KMS-11 (cell line): ENCODE results near the gene PAEP.

ENCODE experiments used
- H2AFZ ChIP-seq: fragments of 200-600 bp; sonication (generic); 2 replicates; pipeline ENCODE4 v1.6.1; 2016; ENCODE audit warnings: antibody characterized with exemption, mixed run types, low read depth
- H3K27ac ChIP-seq: fragments of 200-600 bp; sonication (generic); 2 replicates; pipeline ENCODE4 v1.6.1; 2016; ENCODE audit warnings: mild to moderate bottlenecking, mixed run types
- H3K27me3 ChIP-seq: fragments of 200-600 bp; sonication (generic); 2 replicates; pipeline ENCODE4 v1.6.1; 2017; ENCODE audit warnings: mild to moderate bottlenecking, low read depth, mixed run types, moderate library complexity; ENCODE audit not compliant: insufficient read depth
- H3K36me3 ChIP-seq: fragments of 200-600 bp; sonication (generic); 2 replicates; pipeline ENCODE4 v1.6.1; 2017; ENCODE audit warnings: mild to moderate bottlenecking, mixed run types; ENCODE audit not compliant: insufficient read depth
- H3K4me1 ChIP-seq: fragments of 200-600 bp; sonication (generic); 2 replicates; pipeline ENCODE4 v1.6.1; 2016; ENCODE audit warnings: mild to moderate bottlenecking, low read depth, mixed run types; ENCODE audit not compliant: poor library complexity, severe bottlenecking
- H3K4me2 ChIP-seq: fragments of 200-600 bp; sonication (generic); 2 replicates; pipeline ENCODE4 v1.7.0; 2016; ENCODE audit warnings: mild to moderate bottlenecking, mixed run types
- H3K4me3 ChIP-seq: fragments of 200-600 bp; sonication (generic); IDR thresholded peaks from 2 replicates; pipeline ENCODE4 v1.6.1; 2017; ENCODE audit warnings: low read depth, low read length, mixed read lengths; ENCODE audit not compliant: insufficient read depth
- H3K79me2 ChIP-seq: fragments of 200-600 bp; sonication (generic); 2 replicates; pipeline ENCODE4 v1.6.1; 2016; ENCODE audit warnings: low read depth, mixed run types; ENCODE audit not compliant: insufficient read depth
- H3K9ac ChIP-seq: fragments of 200-600 bp; sonication (generic); 2 replicates; pipeline ENCODE4 v1.6.1; 2016; ENCODE audit warnings: mild to moderate bottlenecking, mixed run types
- H4K20me1 ChIP-seq: fragments of 200-600 bp; sonication (generic); 2 replicates; pipeline ENCODE4 v1.6.1; 2016; ENCODE audit warnings: mild to moderate bottlenecking, mixed run types; ENCODE audit not compliant: insufficient read depth
- CTCF ChIP-seq: fragments of 200-600 bp; sonication (generic); conservative IDR thresholded peaks from 2 replicates; pipeline ENCODE4 v1.6.1; 2017; ENCODE audit warnings: low read depth, mild to moderate bottlenecking, antibody characterized with exemption, low read length, moderate library complexity, mixed read lengths

The PAEP gene

GRCh38 chr9:135551456-135551855, 10.1 kb upstream of the PAEP start:
- H3K27ac ChIP-seq = no peak overlapping the region
- H3K79me2 ChIP-seq = no peaks in the 10 kb centered on the region
- H3K27me3 ChIP-seq = peaks cover 35% of the 10 kb centered on the region; the same call in 1 of the 2 replicates
- no peak overlapping the region for H3K9ac ChIP-seq
- no peaks in the 10 kb centered on the region for H3K4me1 ChIP-seq
- no peak for TF ChIP-seq CTCF
- H3K4me2 ChIP-seq = no peak overlapping the region
- no peak overlapping the region for H2AFZ ChIP-seq
- no peaks in the 10 kb centered on the region for H3K36me3 ChIP-seq
- H4K20me1 ChIP-seq = no peaks in the 10 kb centered on the region
- no peak overlapping the region for H3K4me3 ChIP-seq

DNA sequence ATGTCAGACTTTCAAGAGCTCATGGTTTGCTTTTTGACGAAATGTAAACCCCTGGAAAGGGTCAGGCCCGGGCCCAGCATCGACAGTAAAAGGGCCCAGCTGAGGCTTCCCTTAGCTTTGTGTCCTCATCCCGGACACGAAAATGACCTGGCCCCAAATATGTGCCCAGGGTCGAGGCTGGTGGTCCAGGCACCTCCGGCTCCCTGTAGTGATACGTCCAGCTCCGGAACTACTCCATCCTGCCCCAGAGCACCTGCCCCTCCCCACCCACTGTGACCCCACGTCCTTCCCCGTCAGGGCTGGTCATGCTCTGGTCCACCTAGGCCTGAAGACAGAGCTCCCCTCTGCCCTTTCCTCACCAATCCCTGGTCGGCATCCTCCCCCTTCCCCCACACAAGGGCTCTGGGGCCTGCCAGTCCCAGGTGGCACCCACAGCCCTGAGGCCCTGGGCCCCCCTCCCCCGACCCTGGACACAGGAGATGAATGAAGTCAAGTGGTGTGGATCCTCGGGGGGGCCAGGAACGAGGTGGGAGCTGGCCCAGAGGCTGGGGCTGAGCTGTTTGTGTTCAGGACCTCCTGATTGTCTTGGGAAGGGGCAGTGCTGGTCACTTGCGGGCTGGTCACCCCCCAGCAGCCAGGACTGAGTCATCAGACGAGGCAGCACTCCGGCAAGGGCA, 9.4 kb upstream of the PAEP start:
- Histone ChIP-seq H3K27me3 (peaks cover 42% of the 10 kb centered on the region; the same call in 1 of the 2 replicates), H3K4me2 (no peak overlapping the region), H3K79me2 (no peaks in the 10 kb centered on the region), H3K27ac (no peak overlapping the region), H3K4me1 (no peaks in the 10 kb centered on the region), H3K4me3 (no peak overlapping the region), H2AFZ (no peak overlapping the region), H3K9ac (no peak overlapping the region), H3K36me3 (no peaks in the 10 kb centered on the region), H4K20me1 (no peaks in the 10 kb centered on the region)
- TF ChIP-seq CTCF = no peak

DNA sequence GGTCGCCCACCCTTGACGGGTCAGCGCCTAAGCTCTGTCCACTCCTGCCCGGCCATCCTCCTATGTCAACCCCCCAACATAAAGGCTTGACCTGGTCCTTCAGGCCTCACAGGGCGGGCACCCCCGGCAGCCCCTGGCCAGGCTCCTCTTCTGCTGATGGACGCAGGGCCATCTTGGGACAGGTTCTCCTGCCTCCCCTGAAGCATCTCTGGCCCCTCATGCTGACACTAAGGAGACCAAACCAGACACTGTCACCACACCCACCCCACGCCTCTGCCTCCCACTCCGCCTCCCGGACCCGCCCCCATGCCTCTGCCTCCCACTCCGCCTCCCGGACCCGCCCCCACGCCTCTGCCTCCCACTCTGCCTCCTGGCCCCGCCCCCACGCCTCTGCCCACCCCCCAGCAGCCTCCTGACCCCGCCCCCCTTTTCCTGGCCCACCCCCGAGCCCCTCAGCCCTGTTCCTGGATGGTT, 8.8 kb upstream of the PAEP start:
- Histone ChIP-seq H3K36me3 (no peaks in the 10 kb centered on the region), H2AFZ (no peak overlapping the region), H3K4me2 (no peak overlapping the region), H3K27me3 (peaks cover 45% of the 10 kb centered on the region; the same call in 1 of the 2 replicates), H3K27ac (no peak overlapping the region), H4K20me1 (no peaks in the 10 kb centered on the region), H3K9ac (no peak overlapping the region), H3K4me3 (no peak overlapping the region), H3K4me1 (no peaks in the 10 kb centered on the region), H3K79me2 (no peaks in the 10 kb centered on the region)
- no peak for TF ChIP-seq CTCF

- no peaks in the 10 kb centered on the region for H3K79me2 ChIP-seq
- H3K9ac ChIP-seq = no peak overlapping the region
- no peaks in the 10 kb centered on the region for H4K20me1 ChIP-seq
- H3K27ac ChIP-seq = no peak overlapping the region
- H3K4me3 ChIP-seq = no peak overlapping the region
- peaks cover 52% of the 10 kb centered on the region; the same call in 1 of the 2 replicates for H3K27me3 ChIP-seq
- H2AFZ ChIP-seq = no peak overlapping the region
- TF ChIP-seq CTCF = no peak
- no peak overlapping the region for H3K4me2 ChIP-seq
- H3K36me3 ChIP-seq = no peaks in the 10 kb centered on the region
- no peaks in the 10 kb centered on the region for H3K4me1 ChIP-seq
Measured at GRCh38 chr9:135554718-135555117, 6.8 kb upstream of the PAEP start.
